Naive B cell (primary cell): ENCODE measurements around the gene ALDH1B1. TPM values are rescaled to one million over a fixed set of nuclear protein-coding genes. Genes with fewer than 3 reads are reported as not detected.

Experiments
- ATAC-seq, 2 donors: fragments of 150-1000 bp; cut with Tn5 transposase; 2 replicates each; pipeline ENCODE4 v1.10.0; 2021; ENCODE audit warnings: low read depth in 2 of 2, mild to moderate bottlenecking in 2 of 2, moderate library complexity in 2 of 2
- DNase-seq: peaks from one replicate; pipeline ENCODE4 v3.0.0; 2022
- H3K27ac Mint-ChIP-seq, 6 donors: one replicate each; pipeline ENCODE4 v1.8.0; 2020 to 2022; ENCODE audit warnings: mild to moderate bottlenecking in 6 of 6, mixed read lengths in 6 of 6, moderate library complexity in 5 of 6, inconsistent platforms in 2 of 6
- H3K27me3 Mint-ChIP-seq, 3 donors: one replicate each; pipeline ENCODE4 v1.8.0; 2021 to 2022; ENCODE audit warnings: mixed read lengths in 3 of 3, mild to moderate bottlenecking in 1 of 3
- H3K36me3 Mint-ChIP-seq, 2 donors: one replicate each; pipeline ENCODE4 v1.8.0; 2020 to 2022; ENCODE audit warnings: mixed read lengths in 2 of 2, inconsistent platforms in 1 of 2, mild to moderate bottlenecking in 1 of 2
- H3K4me1 Mint-ChIP-seq, 3 donors: one replicate each; pipeline ENCODE4 v1.8.0; 2020 to 2022; ENCODE audit warnings: mixed read lengths in 3 of 3, inconsistent platforms in 1 of 3, mild to moderate bottlenecking in 1 of 3, moderate library complexity in 1 of 3
- H3K4me3 Mint-ChIP-seq, 8 donors: one replicate each; pipeline ENCODE4 v1.8.0; 2020 to 2022; ENCODE audit warnings: mild to moderate bottlenecking in 8 of 8, mixed read lengths in 8 of 8, moderate library complexity in 8 of 8, inconsistent platforms in 2 of 8
- H3K9me3 Mint-ChIP-seq, 7 donors: one replicate each; pipeline ENCODE4 v1.8.0; 2020 to 2022; ENCODE audit warnings: mixed read lengths in 7 of 7, mild to moderate bottlenecking in 5 of 7, inconsistent platforms in 2 of 7, moderate library complexity in 1 of 7
- polyA plus RNA-seq, 6 donors: library from polyadenylated mRNA; unstranded; fragments of 300-500 nt; fragmentation: Illumina TruSeq; gene quantifications; one replicate each; pipeline ENCODE4 v1.2.3, GENCODE V29; 2021; ENCODE audit warnings: low read depth in 6 of 6

Gene ALDH1B1
- 1 to 10 TPM in 5 of 6 donors, not detected in 1; 2.7 to 8.2 (median 7.4) TPM for polyA plus RNA-seq

DNA sequence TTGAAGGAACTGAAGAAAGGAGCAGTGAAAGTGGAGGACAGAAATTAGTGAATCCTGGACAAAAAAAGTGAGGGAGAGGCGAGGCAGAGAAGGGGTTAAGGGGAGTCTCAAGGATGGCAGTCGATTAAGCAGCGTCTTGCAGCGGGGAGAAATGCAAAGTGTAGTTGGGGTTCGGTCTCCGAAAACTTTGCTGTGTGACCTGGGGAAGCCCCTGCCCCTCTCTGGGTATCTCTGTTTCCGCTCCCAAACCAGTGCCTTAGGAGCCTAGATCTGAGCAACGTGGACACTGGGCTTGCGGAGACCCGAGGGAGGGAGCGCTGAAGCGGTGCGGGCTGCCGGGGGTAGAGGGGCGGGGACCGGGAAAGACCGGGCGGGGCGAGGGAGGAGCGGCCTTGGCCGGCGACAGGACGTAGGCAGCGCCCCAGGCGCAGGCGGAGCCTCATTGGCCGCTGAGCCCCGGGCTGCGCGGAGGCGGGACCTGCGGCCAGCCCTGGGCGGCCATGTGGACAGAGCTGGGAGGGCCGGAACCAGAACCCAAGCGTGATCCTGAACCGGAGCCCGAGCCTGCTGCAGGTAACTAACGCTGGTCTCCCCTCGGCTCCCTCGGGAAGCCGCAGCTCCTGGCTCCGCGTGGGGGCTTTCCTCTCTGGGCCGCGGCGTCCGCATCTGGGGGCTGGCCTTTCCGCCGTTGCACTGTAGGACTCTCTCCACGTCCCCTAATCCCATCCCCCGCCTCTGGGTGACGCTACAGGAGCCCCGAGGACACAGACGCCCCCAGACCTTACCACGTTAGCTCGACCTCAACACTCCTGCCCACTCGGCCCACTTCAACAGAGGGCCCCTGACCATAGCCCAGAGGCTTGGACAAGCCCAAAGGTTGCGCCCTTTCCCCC, at the start of gene ALDH1B1:
ALDH1B1 (plus strand) TSS at position 468 of the 893 bp plus-strand sequence. CDS start 3,047 bp downstream, outside the sequence.
- Mint-ChIP-seq H3K9me3 (peaks cover 0 to 2% (median 0%) of the 10 kb centered on the region in 7 donors), H3K4me1 (peaks cover 16 to 24% (median 17%) of the 10 kb centered on the region in 3 donors), H3K36me3 (peaks cover 6 to 7% of the 10 kb centered on the region in 2 donors), H3K4me3 (peak within 1 kb of the TSS; percentile 83 to 99 (median 94)), H3K27ac (peak within 1 kb of the TSS; percentile 59 to 96 (median 76)), H3K27me3 (peaks cover 9 to 15% (median 11%) of the 10 kb centered on the region in 3 donors)
- ATAC-seq (peak; percentile 88 to 92), DNase-seq (peak; percentile 42)

- Mint-ChIP-seq H3K27me3 (peaks cover 12 to 60% (median 35%) of the 10 kb centered on the region in 3 donors), H3K4me3 (no peak overlapping the region), H3K27ac (no peak overlapping the region), H3K4me1 (peaks cover 0 to 6% (median 0%) of the 10 kb centered on the region in 3 donors), H3K9me3 (peaks cover 0 to 12% (median 5%) of the 10 kb centered on the region in 7 donors), H3K36me3 (peaks cover 0 to 8% of the 10 kb centered on the region in 2 donors)
- ATAC-seq (no peak), DNase-seq (no peak)
Observed at GRCh38 chr9:38343037-38343436, 49.5 kb upstream of the ALDH1B1 start.

DNA sequence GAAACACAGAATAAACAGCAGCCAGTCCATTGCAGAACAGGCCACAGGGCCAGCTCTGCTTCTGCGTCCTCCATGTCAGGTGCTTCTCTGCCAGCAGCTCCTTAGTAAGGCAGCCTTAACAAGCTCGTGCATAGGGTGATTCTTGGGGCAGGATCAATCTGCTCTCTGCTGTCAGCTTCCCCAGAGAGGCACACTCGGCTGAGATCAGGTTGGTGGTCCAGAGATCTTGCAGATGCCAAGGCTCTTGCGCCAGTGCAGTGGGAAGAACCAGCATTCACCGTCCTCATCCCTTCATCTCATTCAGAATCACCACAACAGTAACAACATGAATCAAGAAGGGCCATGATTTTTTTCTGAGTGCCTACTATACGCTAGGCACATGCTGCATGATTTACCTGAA, 49.0 kb upstream of the ALDH1B1 start:
- Mint-ChIP-seq H3K27me3 (peaks cover 15 to 65% (median 40%) of the 10 kb centered on the region in 3 donors), H3K4me1 (peaks cover 0 to 6% (median 0%) of the 10 kb centered on the region in 3 donors), H3K27ac (no peak overlapping the region), H3K36me3 (peaks cover 0 to 8% of the 10 kb centered on the region in 2 donors), H3K9me3 (peaks cover 0 to 12% (median 5%) of the 10 kb centered on the region in 7 donors), H3K4me3 (no peak overlapping the region)
- no peak for ATAC-seq
- no peak for DNase-seq

DNA sequence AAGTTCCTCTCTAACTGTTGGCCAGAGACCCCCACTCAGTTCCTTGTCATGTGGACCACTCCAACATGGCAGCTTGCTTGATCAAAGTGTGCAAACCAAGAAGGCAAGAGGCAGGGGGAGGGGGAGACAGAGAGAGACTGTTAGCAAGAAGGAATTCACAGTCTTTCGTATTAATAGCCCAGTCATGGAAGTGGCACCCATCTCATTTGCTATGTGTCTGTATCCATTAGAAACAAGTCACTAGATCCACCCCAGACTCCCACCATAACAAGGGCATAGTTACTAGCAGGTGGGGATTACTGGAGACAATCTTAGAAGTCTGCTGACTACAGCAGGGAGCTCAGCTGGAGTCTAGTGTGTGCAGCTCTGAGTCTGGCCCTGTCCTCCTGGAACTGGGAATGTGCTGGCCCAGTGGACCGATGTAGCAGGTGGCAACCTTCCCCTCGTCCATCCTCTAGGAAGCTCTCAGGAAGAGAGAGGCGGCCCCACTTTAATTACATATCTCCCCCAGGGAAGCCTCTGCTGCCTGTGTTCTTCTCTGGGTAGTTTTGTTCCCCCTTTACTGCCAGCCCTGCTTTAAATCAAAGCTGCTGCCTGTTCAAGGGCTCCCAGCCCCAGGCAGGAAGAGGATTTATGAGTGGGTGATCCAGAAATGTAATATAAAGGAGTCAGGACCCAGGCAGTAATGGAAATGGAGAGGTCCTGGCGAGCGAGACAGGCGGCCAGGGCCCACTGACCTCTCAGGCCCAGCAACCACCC, 47.8 kb upstream of the ALDH1B1 start:
- DNase-seq (no peak), ATAC-seq (no peak)
- no peak overlapping the region for H3K27ac Mint-ChIP-seq
- H3K4me3 Mint-ChIP-seq = no peak overlapping the region
- H3K9me3 Mint-ChIP-seq = peaks cover 0 to 12% (median 5%) of the 10 kb centered on the region in 7 donors
- peaks cover 0 to 6% (median 0%) of the 10 kb centered on the region in 3 donors for H3K4me1 Mint-ChIP-seq
- H3K27me3 Mint-ChIP-seq = peaks cover 20 to 62% (median 41%) of the 10 kb centered on the region in 3 donors
- peaks cover 0 to 8% of the 10 kb centered on the region in 2 donors for H3K36me3 Mint-ChIP-seq

DNA sequence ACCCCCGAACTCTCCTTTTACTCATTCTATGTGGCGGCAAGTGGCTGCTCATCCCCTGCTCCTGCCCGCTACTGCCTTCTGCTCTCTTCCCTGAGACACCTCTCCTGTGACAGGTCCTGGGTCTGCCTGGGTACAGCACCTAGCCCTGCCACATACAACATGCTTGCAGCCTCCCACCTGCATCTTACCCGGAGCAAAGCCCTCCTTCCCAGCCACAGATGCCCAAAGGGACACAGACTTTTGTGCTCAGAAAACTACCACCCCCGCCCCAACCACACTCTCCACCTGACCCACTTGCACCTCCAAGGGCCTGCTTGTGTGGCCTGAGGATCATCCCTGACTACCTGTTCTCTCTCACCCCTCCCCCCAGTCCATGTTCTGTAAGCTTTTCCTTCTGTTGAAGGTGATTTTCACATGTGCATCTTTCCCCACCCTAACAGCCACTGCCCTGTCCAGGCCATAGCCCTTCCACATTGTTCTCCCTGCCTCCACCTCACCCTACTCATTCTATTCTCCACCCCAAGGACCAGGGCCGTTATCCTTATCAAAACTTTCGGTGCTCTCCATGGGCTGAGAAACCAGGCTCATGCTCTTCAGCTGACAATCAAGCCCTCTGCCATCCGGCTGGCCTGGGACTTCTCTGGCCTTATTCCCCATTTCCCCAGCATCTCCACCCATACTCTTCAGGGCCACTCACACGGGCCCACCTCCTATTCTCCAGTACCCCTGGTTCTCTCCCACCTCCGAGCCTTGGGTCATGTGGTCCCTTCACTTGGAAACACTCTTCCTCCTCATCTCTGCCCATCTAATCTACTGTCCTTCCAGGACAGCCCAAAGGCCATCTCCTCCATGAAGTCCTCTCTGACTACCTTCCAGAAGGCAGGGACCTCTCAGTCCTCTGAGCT, 46.4 kb upstream of the ALDH1B1 start:
- H3K27ac Mint-ChIP-seq = peak overlapping the region in 1 of 6 donors; percentile 43
- no peak overlapping the region for H3K4me3 Mint-ChIP-seq
- DNase-seq (no peak), ATAC-seq (no peak)
- peaks cover 20 to 58% (median 38%) of the 10 kb centered on the region in 3 donors for H3K27me3 Mint-ChIP-seq
- peaks cover 0 to under 1% of the 10 kb centered on the region in 2 donors for H3K36me3 Mint-ChIP-seq
- peaks cover 0 to 8% (median 5%) of the 10 kb centered on the region in 7 donors for H3K9me3 Mint-ChIP-seq
- peaks cover 0 to 6% (median 0%) of the 10 kb centered on the region in 3 donors for H3K4me1 Mint-ChIP-seq

DNA sequence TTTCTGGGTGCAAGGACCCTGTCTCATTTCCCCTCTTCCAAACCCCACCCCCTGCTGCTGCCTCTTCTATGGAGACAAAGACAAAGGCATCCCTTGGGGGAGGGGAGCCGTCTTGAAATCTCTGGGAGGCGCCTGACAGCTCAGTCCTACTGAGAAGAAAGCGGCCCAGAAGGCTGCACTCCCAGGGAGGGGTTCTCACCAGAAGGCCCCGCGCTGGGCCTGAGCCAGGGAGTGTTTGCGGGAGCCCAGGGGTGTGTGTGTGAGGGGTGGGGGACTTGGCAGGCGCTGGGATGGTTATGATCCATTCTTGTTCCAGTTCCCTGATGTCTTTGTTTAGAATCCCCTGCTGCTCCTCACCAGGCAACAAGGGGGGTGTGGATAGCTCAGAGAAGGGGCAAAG, 45.7 kb upstream of the ALDH1B1 start:
- H3K9me3 Mint-ChIP-seq = peaks cover 0 to 11% (median 5%) of the 10 kb centered on the region in 7 donors
- DNase-seq (no peak), ATAC-seq (no peak)
- H3K36me3 Mint-ChIP-seq = no peaks in the 10 kb centered on the region
- H3K4me1 Mint-ChIP-seq = peaks cover 0 to 6% (median 0%) of the 10 kb centered on the region in 3 donors
- H3K4me3 Mint-ChIP-seq = no peak overlapping the region
- H3K27ac Mint-ChIP-seq = peak overlapping the region in 1 of 6 donors; percentile 43
- peaks cover 20 to 57% (median 37%) of the 10 kb centered on the region in 3 donors for H3K27me3 Mint-ChIP-seq

DNA sequence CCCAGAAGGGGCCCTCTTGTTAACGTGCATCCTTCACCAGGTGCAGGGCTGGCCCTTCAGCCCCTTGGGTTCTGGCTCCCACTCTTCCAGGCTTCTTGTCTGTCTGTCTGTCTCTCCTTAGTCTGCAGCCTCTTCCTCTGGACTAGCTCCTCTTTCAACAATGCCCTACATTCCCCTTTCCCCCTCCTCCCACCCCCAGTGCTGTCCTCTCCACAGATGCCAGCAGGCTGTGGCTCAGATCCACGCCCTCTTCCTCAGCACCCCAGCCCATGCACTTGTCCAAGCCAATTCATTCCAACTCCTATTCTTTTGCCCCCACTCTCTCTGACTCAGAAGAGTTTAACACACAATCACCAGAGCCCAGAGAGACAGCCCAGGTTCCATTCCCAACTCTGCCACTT, 45.2 kb upstream of the ALDH1B1 start:
- Mint-ChIP-seq H3K4me3 (no peak overlapping the region), H3K36me3 (no peaks in the 10 kb centered on the region), H3K9me3 (peaks cover 0 to 8% (median 5%) of the 10 kb centered on the region in 7 donors), H3K27me3 (peaks cover 19 to 53% (median 32%) of the 10 kb centered on the region in 3 donors), H3K27ac (no peak overlapping the region), H3K4me1 (peaks cover 0 to 6% (median 0%) of the 10 kb centered on the region in 3 donors)
- ATAC-seq (no peak), DNase-seq (no peak)

DNA sequence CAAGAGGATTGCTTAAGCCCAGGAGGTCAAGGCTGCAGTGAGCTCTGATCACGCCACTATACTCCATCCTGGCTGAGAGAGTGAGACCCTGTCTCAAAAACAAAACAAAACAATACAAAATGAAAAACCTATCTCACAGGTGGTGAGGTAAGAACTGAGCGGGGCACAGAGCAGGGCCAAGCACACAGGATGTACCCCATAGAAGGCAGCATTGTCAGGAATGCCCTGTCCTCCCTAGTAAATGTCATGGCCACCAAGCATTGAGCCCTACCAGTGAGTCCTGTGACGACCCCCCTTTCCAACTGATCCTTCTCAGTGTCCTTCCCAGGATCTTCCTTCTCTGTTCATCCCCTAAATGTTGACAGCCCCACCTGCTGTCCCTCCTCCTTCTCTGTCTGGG, 44.6 kb upstream of the ALDH1B1 start:
- DNase-seq (no peak), ATAC-seq (no peak)
- H3K9me3 Mint-ChIP-seq = peaks cover 0 to 8% (median 0%) of the 10 kb centered on the region in 7 donors
- no peak overlapping the region for H3K27ac Mint-ChIP-seq
- H3K4me1 Mint-ChIP-seq = peaks cover 0 to 6% (median 0%) of the 10 kb centered on the region in 3 donors
- no peak overlapping the region for H3K4me3 Mint-ChIP-seq
- H3K27me3 Mint-ChIP-seq = peaks cover 13 to 46% (median 26%) of the 10 kb centered on the region in 3 donors
- H3K36me3 Mint-ChIP-seq = no peaks in the 10 kb centered on the region

GRCh38 chr9:38350529-38350928, 42.0 kb upstream of the ALDH1B1 start:
- H3K27ac Mint-ChIP-seq = no peak overlapping the region
- peaks cover 0 to 5% (median 0%) of the 10 kb centered on the region in 3 donors for H3K4me1 Mint-ChIP-seq
- H3K27me3 Mint-ChIP-seq = peaks cover 13 to 39% (median 23%) of the 10 kb centered on the region in 3 donors

DNA sequence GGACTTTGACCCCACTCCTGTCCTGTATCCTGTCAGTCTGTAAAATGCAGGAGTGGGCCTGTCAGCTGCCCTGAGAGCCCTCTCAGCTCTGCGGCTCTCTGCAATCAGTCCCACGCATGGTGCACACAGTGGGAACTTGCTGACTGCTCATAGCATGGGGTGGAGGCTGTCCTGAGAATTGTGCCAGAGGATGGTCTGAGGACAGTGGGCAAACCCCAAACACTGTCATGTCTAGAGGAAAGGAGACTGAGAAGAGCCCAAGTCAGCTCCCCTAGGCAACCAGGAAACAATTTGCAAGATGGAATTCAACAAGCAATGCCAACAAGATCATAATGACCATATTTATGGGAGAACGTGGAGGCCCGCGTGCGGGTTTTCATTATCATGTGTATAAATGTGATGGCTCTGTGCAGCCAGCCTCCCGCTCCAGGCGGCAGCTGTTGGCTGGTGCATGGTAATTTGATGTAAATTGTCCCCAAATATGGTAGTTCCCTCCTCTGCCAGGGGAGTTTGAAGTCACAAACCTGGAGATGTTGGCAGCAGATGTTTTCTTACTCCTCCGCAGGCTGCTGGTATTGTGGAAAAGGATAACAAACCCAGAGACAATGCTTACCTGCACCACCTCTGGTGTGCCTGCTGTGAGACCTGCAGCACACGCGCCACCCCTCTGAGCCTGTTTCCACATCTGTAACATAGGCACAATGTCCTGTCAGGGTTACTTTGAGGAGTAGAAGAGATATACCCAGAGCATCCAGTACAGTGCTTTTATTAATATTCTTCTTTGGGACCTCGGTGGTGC, 39.8 kb upstream of the ALDH1B1 start:
- Mint-ChIP-seq H3K36me3 (no peaks in the 10 kb centered on the region), H3K27ac (no peak overlapping the region), H3K4me1 (no peaks in the 10 kb centered on the region), H3K9me3 (peaks cover 0 to 8% (median 0%) of the 10 kb centered on the region in 7 donors), H3K4me3 (no peak overlapping the region), H3K27me3 (peaks cover 10 to 18% (median 13%) of the 10 kb centered on the region in 3 donors)
- DNase-seq (no peak), ATAC-seq (no peak)

More at GRCh38 chr9:38350529-38350928, 42.0 kb upstream of the ALDH1B1 start:
- no peak for DNase-seq
- no peak for ATAC-seq
- Mint-ChIP-seq H3K4me3 (no peak overlapping the region), H3K9me3 (peaks cover 0 to 8% (median 0%) of the 10 kb centered on the region in 7 donors), H3K36me3 (no peaks in the 10 kb centered on the region)

DNA sequence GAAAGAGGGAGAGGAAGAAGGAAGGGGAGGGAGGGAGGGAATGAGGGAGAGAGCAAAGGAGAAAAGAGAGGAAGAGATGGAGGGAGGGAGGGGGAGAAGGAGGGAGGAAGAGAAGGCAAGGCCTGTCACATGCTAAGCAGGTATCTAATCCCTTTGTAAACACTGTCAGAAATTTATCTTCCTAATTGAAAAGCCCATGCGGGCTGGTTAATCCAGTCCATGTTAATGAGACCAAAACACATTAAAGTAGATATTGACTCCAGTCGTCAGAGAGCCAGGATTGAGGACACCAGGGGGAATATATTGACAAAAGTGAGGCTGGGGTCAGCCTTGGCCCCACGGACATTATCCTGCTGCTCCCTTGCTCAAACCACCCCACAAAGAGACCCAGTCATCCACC, 37.4 kb upstream of the ALDH1B1 start:
- Mint-ChIP-seq H3K4me3 (no peak overlapping the region), H3K36me3 (no peaks in the 10 kb centered on the region), H3K9me3 (peaks cover 0 to 8% (median 0%) of the 10 kb centered on the region in 7 donors), H3K4me1 (no peaks in the 10 kb centered on the region), H3K27ac (no peak overlapping the region), H3K27me3 (peaks cover 0 to 8% (median 4%) of the 10 kb centered on the region in 3 donors)
- no peak for ATAC-seq
- no peak for DNase-seq
